Activated T-cell treated with anti-CD3 and anti-CD28 coated beads for 48 hours (primary cell): ENCODE measurements around the gene HYAL3.
"Not testable (repeated sequence)": the region's sequence is repeated elsewhere in the genome, so short reads cannot be mapped to it uniquely, and the experiment has no call there.

Source experiments
- DNase-seq: peaks from one replicate; pipeline ENCODE4 v3.0.0-alpha.2; 2020; ENCODE audit warnings: low read depth

The HYAL3 gene

DNA sequence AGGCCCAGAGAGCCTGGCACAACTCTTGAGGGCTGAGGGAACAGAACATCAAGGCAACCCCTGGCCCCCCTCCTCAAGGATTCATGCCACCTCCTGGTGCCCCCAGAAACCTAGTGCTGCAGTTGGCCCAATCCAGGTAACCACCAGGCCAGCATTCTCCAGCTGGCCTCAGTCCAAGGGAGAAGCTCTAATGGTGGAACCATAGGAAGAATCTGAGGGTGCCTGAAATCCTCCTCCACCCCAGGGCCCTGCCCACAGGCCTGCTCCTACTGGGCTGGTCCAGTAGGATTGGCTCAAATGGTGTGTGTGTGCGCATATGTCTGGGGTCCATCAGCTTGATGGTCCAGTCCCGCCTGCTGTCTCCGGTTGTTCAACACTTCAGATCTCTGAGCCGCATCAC, 15.6 kb upstream of the HYAL3 start:
- DNase-seq: no peak

DNA sequence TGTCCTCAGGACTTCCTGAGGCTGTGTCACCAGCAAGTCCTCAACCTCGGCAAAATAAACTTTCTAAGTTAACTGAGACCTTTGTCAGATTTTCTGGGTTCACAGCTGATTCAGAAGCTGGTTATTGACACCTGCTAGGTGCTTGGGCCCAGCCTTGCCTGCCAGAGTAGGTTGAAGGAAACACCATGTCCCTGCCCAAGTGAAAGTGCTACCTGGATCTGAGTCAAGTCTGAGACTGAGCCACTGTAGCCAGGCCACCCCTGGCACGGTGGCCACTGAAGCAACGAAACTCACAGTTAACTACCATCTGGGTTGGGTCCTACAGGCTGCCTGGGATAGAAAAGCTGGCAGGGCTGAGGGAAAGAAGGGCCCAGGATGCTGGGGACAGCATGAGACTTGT, 15.1 kb upstream of the HYAL3 start:
- DNase-seq: no peak

DNA sequence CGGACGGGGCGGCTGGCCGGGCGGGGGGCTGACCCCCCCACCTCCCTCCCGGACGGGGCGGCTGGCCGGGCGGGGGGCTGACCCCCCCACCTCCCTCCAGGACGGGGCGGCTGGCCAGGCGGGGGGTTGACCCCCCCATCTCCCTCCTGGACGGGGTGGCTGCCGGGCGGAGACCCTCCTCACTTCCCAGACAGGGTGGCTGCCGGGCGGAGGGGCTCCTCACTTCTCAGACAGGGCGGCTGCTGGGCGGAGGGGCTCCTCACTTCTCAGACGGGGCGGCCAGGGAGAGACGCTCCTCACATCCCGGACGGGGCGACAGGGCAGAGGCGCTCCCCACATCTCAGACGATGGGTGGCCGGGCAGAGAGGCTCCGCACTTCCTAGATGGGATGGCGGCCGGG, 12.8 kb upstream of the HYAL3 start:
- not testable (repeated sequence) for DNase-seq

DNA sequence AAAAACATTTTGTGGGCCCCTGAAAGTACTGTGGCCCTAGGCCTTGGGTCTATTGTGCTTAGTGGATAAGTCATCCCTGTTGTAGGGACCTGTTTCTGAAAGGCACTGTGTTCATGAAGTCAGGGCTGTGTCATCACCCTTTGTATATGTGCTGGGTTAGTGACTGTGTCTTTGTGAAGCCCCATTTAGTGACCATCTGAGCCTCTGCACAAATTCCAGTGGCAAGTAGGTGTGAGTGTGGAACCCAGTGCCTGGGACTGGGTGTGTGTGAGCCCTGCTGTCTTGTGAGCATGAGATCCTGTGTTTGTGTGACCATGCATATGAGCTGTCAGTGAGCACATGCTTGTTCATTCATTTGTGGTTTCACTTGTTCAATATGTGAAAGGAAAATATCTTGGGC, 5.4 kb upstream of the HYAL3 start:
- DNase-seq: no peak

DNA sequence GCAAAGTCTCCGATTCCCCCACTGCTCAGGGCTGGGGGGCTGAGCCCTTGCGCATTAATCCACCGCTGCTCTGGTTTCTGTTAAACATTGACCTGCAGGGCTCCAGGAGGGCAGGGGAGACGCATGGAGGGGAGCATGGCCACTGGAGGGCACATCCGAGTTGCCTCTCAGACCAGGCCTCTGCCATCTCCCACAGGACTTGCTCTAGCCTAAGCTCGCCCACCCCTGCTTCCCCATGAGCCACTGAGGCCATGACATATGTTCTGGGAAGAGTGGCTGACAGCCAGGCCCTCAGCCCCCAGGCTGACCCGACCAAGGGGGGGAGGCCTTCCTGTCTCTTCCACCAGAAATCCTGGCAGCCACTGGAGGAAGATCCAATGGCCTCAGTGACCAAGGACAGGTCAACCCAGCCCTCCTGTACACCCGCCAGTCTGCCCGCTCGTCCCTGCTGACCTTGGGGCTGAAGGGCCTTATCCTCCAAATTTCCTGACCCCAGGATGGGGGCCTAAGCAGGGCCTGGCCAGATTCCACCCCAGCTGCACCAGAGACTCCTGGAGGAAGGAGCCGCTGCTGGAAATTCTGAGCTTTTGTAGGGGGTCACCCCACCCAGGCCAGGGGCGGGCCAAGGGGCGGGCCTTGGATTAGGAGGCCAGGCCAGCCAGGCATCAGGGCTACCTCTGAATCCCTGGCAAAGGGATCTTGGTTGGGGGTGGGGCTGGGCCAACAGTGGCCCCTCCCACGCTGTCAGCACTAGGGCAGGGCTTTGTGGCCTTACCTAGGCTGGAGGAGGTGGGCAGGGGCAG, 4.0 kb upstream of the HYAL3 start, which contains the start of gene HYAL1:
Gene HYAL1 (minus strand): TSS at position 562 of the 803 bp plus-strand sequence. CDS start 618 bp downstream, outside the sequence.
- no peak for DNase-seq

DNA sequence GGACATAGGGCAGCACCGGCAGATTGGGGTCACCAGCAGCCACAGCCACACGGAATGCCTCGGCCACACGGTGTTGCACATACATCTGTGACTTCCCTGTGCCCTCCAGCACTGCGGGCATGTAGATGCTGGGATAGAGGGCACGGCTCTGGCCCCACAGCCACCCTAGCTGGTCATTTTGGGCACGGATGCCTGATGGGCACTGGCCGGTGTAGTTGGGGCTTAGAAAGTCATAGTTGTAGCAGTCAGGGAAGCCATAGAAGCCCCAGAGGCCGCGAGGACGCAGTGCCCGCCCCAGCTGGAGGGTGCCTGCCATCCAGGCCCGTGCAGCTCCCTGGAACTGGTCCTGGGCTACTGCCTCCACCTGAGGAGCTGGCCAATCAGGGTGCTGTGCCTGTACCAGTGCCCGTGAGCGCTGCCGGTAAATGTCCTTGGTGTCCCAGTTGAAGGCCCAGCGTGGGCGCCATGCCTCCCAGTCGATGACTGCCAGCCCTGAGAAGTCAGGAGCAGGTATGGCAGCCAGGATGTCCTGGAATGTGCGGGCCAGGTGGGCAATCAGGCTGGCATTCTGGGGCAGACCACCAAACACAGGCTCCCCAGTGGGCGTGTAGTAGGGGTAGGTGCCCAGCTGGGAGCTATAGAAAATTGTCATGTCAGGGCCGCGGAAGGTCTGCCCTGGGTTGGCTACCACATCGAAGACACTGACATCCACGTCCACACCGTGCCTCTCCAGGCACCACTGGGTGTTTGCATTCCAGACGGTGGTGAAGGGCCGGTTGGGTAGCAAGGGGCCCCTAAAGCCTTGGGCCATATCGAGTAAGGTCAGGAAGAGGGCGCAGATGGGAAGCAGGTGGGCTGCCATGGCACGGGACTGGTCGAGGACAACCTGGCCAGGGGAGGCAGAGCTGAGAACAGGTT, 3.1 kb upstream of the HYAL3 start:
- DNase-seq: no peak

DNA sequence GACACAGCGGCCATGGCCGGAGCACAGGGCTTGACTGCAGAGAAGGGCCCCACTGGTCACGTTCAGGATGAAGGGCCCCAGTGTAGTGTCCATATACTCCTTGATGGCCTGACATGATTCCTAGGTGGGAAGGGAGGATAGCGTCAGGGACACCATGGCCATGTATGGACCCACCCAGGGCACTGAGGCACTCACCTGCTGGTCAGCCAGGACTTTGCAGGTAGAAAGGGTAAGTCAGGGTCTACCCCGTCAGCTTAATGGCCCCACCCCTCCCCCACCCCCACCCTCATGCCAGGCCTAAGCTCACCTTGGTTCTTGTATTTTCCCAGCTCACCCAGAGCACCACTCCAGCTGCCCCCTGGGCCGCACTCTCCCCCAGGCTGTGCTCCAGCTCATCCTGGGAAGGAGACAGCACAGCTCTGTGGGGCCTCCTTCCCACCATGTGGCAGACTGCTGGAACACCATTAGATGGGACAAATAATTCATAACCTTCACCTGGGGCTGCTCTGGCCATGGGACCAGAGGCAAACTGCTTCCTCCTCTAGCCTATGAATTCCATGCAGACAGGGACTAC, 1.6 kb upstream of the HYAL3 start:
- no peak for DNase-seq

DNA sequence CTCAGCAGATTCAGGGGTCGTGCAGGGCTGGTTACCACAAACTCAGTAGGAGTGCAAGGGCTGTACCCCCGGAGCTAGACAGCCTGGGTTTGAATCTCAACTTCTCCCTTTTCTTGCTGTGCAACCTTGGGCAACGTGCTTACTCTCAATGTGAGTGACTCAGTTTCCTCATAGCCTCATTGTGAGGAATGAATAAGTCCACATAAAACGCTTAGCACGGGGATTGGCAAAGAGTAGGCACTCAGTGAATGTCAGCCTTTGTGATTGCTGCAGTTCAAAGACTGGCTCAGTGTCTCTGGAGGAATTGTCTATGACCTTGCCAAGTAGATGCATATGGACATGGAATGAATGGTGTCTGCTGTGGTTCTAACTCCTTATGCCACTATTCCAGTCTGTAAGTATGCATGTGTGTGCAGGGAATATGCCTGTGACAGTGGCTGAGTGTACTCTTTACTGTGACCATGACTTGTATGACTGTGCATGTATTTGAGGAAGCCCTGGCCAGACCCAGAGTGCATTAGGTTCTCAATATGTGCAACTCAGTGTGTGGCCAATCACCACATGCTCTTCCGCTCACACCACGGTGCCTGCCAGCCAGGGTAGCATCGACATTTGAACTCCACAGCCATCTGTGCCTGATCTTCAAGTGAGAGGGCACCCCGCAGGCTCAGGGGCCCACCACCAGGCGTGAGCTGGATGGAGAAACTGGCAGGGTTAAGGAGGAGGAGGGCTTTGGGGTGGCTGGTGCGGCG, 900 bp upstream of the HYAL3 start:
- DNase-seq: no peak

DNA sequence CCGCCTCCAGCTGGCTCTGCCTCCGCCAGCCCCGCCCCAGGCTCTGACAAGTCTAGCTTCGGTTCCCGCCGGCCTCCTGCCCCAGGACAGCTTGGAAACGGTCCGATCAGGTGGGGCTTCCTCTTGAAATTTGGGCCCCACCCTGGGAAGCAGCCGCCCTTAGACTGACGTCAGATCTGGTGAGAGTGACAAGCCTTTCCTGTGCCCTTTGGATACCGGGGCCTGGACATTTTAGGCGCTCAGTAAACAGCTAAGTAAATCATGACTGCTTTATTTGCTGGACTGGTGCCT, 378 bp upstream of the HYAL3 start:
- no peak for DNase-seq

DNA sequence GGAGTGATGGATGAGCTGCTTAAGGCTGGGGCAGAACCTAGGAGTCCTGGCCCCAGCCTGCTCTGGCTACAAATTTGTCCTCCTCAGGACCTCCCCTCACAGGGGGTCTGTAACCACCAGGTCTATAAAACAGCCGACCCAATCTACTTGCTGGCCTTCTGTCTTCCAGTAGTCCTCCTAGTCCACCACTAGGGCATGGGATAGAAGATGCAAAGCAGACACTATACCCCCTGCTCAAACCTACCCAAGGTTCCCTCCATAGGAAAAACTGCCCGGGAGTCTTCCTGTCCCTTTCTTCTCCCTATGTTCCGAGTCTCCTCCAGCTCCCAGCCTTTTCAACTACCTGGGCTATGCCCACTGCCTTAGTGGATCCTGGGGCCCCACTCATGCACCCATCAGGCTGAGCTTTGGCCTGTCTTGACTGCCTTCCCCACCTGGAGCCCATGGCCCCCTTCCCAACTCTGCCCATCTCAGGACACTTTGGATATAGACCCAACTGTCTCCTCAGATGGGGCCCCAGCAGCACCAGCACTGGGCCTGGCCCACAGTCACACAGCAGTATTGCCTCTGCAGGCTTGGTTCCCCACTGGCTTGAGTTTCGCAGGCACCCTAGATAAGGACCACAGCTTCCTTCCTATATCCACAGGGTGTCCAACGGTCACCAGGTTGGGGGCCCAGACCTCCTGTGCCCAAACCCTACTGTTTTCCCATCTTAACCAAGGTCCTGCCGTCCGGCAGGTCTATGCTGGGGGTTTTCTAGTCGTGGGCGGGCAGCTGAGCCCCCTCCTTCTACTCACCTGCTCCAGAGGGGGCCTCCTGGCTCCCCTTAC, 1.1 kb downstream of the HYAL3 start:
- DNase-seq: no peak

DNA sequence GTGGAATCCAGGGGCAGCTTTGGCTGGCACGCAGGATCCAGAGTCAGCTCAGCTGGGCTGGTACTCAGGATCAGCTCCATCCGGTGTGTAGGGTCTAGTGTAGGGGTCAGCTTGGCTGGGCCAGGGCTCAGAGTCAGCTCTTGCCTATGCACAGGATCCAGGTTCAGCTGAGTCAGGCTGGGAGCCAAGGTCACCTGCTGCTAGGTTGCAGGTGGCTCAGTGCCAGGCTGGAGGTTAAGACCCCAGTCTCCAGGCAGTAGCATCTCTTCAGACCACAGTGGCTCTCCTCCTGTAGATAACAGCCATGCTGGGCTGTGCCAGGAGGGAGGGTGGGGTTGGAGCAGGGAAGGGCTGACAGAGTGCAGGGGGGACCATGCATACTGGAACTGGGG, 1.8 kb downstream of the HYAL3 start:
- no peak for DNase-seq

DNA sequence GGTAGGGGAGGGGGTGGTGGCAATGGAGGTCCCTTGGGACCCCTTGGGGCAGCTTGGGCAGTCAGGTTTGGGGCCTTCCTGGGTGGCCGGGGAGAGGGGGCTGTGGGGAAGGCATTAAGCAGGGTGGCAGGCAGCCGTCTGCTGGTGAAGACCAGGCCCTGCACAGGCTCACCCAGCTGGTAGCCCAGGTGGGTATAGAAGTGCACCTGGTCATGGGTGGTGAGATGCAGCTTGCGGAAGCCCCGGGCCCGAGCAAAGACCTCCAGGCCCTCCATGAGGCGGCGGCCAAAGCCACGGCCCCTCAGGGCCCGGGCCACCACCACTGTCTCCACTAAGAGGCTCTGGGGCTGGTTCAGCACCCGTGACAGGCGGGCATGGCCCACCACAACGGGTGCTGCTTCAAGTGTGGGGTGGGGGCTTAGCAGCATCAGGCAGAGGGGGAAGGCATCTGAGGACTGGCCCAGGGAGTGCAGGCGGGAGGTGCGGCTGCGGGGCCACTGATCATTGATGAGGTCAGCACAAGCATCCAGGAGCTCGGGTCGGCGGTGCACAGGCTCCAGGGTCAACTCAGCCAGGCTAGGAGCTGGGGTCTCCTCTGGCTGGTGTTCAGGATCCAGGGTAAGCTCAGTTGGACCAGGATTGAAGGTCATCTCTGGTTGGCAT, 2.4 kb downstream of the HYAL3 start:
- no peak for DNase-seq

DNA sequence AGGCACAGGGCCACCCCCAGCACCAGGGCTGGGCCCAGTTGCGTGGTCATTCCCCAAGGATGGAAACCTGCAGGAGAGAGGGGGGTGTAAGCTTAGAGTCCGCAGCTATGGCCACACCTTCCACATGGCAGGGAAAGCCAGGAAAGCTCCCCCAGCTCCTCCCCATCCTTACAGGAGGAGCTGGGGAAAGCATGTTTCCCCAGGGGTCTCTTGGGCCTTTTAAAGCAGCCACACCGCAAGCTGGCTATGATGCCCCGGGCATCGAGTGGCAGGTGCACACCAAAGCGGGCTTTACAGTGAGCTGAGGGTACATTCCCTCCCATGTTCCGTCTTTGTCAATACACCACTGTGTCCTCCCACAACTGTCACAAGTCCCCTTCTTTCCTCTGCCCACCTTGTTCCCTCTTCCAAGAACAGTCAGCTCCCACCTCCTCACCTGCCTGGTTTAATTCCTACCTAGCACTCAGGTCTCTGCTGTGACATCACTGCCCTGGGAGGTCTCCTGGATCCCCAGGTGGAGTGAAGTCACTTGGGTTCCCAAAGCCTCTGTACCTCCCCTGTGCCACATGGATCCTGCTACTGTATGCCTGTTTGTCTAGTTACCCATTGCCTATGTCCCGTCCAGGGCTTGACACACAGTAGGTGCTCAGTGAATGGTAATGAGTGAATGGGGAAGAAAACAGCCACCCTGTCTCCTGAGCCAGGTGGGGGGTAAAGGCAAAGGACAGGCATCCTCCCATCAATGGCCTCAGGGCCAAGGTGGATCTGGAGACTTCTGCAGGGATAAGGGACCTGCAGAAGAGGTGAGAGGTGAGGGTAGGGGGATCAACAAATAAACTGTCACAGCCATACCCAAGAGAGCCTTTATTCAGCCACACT, 3.4 kb downstream of the HYAL3 start:
- no peak for DNase-seq

DNA sequence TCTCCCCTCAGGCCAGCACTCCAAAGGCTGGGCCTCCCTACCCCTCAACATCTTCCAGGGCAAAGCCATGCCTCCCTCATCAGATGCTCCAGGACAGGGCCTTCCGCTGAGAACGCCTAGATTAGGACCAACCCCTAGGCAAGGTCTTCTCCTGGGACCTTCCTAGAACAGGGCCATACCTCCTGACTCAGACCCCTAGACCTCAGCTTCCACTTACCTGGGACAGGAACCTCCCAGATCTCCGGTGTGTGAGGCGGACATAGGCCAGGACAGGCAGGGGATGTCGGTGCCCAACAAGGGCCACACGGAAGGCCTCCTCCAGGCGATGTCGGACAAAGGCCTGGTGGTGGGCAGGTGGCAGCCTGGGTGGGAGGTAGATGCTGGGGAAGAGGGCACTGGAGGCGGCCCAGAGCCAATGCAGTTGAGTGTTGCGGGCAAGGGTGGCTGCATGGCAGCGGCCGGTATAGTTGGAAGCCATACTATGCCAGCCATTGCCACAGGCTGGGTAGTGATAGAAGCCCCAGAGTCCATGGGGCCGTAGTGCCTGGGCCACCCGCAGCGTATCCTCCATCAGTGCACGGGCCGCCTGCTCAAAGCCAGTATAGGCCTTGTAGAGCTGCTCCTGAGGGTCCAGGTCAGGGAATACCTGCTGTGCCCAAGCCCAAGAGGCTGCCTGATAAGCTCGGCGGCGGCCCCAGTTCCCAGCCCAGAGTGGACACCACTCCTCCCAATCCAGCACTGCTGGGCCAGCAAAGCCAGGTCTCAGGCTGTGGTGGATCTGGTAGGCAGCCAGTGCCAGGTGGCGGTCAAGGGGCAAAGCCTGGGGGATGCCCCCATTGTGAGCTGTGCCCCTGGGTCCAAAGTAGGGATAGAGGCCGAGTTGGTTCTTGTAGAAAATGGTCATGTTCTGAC, 4.5 kb downstream of the HYAL3 start:
- DNase-seq: no peak

DNA sequence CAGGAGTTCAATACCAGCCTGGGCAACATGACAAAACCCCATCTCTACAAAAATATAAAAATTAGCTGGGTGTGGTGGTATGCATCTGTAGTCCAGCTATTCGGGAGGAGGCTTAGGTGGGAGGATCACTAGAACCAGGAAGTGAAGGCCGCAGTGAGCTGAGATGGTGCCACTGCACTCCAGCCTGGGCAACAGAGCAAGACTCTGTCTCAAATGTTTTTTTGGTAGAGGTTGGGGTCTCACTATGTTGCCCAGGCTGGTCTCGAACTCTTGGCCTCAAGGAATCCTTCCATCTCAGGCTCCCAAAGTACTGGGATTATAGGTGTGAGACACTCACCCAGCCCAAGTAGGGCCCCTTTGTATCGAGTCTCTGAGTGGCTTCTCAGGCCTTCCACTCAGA, 5.1 kb downstream of the HYAL3 start:
- no peak for DNase-seq

DNA sequence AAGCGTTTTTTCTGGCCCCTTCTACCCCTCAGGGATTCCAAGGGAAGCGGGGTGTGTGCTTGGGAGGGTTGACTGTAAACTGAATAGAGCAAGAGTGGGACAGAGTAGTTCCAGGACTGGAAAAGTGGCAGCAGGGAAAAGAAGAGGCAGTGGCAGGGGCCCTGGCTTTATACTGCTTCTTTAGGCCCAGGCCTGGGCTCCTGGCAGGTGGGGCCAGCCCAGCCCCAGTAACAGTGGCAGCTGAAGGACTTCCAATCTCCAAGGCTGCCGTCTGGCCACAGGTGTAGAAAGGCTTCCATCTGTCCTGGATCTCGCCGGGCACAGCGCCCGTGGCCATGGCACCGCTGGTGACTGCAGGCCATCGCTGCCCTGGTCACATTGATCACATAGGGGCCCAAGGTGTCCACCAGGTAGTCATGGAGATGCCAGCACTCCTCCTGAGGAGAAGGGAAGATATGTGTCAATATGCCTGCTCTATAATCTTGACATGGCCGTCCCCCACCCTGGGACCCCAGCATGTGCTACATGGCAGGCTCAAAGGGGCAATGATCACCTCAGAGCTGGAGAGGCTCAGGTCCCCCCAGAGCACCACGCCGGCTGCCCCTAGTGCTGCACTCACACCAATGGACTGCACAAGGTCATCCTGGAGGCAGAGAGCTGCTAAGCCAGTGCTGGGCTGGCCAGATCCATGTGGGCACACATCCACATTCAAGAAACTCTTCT, 6.0 kb downstream of the HYAL3 start:
- no peak for DNase-seq

DNA sequence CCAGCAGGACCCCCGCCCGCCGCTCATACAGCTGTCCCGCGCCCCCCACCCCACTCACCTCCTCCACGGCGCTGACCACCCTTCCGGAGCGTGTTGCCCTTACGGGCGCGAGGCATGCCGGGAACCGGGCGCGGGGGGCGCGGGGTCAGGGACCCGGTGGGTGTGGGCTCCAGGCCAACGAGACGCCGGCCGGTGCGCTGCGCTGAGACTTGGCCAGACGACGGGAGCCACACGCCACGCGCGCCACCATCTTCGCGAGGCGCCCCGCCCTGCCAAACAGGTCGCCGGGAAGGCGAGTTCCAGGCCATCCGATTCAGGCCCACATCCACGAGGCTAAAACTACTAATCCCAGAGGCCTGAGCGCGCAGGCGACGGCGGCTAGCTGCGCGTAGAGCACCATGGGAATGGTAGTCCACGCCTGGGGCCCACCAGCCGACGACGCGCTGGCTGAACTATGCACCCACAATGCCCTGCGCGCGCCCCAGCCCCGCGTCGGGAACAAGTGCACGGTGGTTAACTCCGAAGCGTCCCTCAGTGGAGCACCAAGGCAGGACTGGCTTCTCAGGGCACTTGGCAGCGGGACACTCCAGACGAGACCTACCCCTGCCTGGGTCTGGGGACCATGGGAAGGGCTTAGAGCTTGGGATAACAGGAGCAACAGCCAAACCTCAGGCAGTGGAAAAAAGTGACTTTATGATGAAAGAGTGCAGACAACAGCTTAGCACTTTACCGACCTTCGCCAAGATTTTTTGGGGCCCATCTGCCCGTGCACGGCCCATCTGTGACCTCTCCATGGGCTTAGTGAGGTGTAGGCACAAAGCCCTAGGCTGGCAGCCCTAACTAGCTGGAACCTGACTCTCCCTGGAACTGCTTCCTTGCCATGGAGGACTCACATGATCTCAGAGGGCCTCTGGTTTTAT, 6.8 kb downstream of the HYAL3 start, which contains the start of gene IFRD2:
Gene IFRD2 (minus strand): TSS at position 271 of the 920 bp plus-strand sequence. CDS start 155 bp downstream, at position 116.
- peak; percentile 93 for DNase-seq
